GM12873 (cell line): ENCODE data around the gene HTRA3.
A peak's percentile ranks its signal among the peaks of the same experiment; 100 is the strongest.

Source experiments
- TF ChIP-seq, protein P1 (sequence below): IDR thresholded peaks from 2 replicates; pipeline ENCODE4 v1.5.1; 2012; ENCODE audit warnings: low read depth, mild to moderate bottlenecking, moderate library complexity, low read length, control low read depth; ENCODE audit not compliant: insufficient read depth; ENCODE audit errors: missing control alignments

The HTRA3 gene

DNA sequence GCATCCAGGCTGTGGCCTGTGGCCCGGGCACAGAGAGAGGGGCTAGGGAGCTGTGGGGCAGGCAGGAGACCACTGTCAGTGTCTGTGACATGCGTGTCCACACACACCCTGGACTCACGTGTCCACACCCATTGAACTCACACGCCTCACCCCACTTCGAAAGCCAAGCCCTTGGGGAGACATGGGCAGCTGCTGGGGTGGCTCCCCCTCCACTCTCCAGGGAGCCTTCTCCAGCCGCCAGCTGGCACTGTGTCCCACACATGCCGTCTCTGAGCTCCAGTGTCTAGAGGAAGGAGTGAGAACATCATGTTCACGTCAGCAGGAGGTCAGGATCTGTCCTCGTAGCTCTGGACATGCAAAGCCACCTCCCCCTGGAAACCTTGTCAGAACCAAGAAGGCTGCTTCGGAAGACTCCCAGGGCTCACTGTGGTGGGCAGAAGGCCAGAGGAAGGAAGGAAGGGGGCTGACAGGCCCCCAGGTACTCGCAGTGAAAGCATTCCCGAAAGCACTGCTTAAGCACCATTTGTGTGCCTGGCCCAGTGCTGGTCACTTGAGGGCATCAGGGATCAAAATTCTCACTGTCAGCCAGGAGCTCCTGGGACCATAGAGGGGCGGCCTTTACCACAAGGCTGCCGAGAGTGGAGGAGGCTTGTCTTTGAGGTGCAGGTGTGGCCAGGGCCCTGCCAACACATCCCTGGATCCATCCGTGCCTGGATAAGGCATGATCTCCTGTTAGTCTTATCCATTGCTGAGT, 61.4 kb downstream of the HTRA3 start:
- TF ChIP-seq, protein P1, sequence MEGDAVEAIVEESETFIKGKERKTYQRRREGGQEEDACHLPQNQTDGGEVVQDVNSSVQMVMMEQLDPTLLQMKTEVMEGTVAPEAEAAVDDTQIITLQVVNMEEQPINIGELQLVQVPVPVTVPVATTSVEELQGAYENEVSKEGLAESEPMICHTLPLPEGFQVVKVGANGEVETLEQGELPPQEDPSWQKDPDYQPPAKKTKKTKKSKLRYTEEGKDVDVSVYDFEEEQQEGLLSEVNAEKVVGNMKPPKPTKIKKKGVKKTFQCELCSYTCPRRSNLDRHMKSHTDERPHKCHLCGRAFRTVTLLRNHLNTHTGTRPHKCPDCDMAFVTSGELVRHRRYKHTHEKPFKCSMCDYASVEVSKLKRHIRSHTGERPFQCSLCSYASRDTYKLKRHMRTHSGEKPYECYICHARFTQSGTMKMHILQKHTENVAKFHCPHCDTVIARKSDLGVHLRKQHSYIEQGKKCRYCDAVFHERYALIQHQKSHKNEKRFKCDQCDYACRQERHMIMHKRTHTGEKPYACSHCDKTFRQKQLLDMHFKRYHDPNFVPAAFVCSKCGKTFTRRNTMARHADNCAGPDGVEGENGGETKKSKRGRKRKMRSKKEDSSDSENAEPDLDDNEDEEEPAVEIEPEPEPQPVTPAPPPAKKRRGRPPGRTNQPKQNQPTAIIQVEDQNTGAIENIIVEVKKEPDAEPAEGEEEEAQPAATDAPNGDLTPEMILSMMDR, result peak; percentile 5

DNA sequence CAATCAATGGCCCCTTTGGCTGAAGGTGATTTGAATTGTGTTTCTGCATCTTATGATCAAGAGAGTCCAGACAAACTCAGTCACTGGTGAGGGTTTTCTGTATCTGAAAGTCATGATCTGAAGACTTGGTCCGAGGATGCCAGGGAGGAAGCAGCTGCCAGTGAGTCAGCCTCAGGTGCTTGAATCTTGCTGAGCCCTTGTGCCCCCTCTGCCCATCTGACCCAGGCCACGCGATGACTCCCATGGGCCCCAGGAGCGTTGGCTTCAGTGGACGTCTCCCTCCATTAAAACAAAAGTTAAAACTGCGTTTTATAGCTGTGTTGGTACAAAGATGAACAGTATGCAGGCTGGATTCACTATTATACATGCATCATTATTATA, 62.0 kb downstream of the HTRA3 start:
- TF ChIP-seq, protein P1, result no peak

DNA sequence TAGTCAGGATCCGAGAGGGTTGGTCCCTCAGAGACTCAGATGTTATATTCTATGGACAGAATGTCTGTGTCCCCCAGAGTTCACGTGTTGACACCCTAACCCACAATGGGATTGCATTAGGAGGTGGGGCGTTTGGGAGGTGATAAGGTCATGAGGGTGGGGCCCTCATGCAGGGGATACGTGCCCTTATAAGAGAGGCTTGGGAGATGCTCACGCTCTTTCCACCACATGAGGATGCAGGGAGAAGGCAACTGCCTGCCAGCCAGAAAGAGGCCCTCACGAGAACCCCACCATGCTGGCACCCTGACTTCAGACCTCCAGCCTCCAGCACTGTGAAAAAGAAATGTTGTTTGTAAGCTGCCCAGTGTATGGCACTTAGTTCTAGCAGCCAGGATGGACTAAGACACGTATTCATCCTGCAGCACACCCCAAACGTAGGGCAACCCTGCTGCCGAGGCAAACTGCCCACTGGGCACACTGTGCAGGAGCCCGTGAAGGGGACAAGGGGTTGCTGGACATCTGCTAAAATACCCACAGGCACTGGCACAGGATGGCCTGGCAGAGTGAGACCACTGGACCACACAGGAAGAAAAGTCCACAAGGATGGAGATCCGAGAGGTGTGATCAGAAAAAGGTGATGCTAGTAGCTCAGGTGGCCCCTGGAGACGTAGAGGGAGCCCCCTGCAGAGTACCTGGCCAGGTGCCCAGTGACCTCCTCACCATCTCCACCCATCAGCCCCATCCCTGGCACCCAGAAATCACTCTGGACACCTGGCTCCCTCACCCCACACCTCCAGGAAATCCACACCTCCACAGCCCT, 62.7 kb downstream of the HTRA3 start:
- TF ChIP-seq, protein P1, result no peak

- TF ChIP-seq, protein P1, result no peak
Measured at GRCh38 chr4:8332891-8333331, 63.4 kb downstream of the HTRA3 start.

DNA sequence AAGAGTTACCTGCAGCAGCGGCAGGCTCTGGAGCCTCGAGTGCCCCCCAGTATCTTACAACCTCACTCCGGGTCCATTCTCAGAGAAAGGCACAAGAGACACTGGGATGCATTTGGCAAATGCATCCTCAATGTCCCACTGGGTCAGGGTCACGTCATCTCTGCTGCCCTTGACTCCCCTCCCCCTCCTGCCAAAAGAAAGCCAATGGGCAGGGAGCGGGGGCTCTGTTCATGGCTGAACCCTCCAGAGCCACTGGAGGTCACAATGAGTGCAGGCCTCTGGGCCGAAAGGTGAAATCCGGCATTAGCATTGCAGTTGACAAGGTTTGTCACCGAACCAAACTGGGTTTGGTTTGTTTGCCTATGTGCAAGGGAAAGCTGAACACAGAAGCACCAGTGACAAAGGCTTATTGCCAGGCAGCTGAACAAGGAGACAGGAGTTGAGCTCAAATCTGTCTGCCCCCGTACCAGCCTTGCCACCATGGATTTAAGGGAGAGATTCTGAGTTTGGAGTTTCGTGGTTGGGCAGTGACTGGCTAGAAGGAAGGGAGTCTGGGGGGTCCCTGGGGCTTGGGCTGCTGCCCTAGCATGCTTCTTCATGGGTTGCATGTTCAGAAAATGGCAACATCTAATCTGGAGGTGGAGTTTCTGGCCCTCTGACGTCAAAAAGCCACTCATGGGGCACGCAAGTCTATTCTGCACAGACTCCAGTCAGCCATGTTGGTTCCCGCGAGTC, 64.3 kb downstream of the HTRA3 start:
- TF ChIP-seq, protein P1, result no peak

GRCh38 chr4:8334786-8335460, 65.4 kb downstream of the HTRA3 start:
- TF ChIP-seq, protein P1, result no peak
